AML-193 (cell line): Measurements from ENCODE around the gene BOD1L2.
A peak's percentile ranks its signal among the peaks of the same experiment; 100 is the strongest.

Source experiments
- DNase-seq, 2 experiments: peaks; one replicate each; lab custom pipeline; 2025; lab: John Stamatoyannopoulos, UW

BOD1L2 gene

GRCh38 chr18:57146956-57147636, at the start of gene BOD1L2:
BOD1L2 (plus strand) TSS chr18:57147087; CDS start chr18:57147313, 226 bp downstream.
- DNase-seq, result no peak

GRCh38 chr18:57107140-57107832, 39.6 kb upstream of the BOD1L2 start:
- peak; percentile 31 to 48 for DNase-seq

GRCh38 chr18:57110290-57110689, 36.6 kb upstream of the BOD1L2 start:
- DNase-seq, result no peak

- DNase-seq, result no peak
These were observed 33.0 kb upstream of the BOD1L2 start for GRCh38 chr18:57113799-57114420.

- no peak for DNase-seq
These were observed 30.2 kb upstream of the BOD1L2 start for GRCh38 chr18:57116598-57117132.

GRCh38 chr18:57121542-57122112, 25.3 kb upstream of the BOD1L2 start:
- DNase-seq, result no peak

- no peak for DNase-seq
These were observed 23.9 kb upstream of the BOD1L2 start for GRCh38 chr18:57122936-57123510.

GRCh38 chr18:57125627-57126026, 21.3 kb upstream of the BOD1L2 start:
- DNase-seq, result no peak

GRCh38 chr18:57128220-57128932, 18.5 kb upstream of the BOD1L2 start:
- no peak for DNase-seq

GRCh38 chr18:57131101-57131500, 15.8 kb upstream of the BOD1L2 start:
- DNase-seq, result no peak

- DNase-seq, result no peak
These were observed 15.1 kb upstream of the BOD1L2 start for GRCh38 chr18:57131782-57132181.

GRCh38 chr18:57134618-57135135, 12.2 kb upstream of the BOD1L2 start:
- peak in 1 of 2 experiments; percentile 13 for DNase-seq

GRCh38 chr18:57135699-57136098, 11.2 kb upstream of the BOD1L2 start:
- DNase-seq, result no peak

- no peak for DNase-seq
These were observed 9.0 kb upstream of the BOD1L2 start for GRCh38 chr18:57137847-57138246.

- no peak for DNase-seq
These were observed 5.4 kb upstream of the BOD1L2 start for GRCh38 chr18:57141208-57142129.

GRCh38 chr18:57142324-57142723, 4.6 kb upstream of the BOD1L2 start:
- DNase-seq, result no peak

GRCh38 chr18:57143265-57143664, 3.6 kb upstream of the BOD1L2 start:
- DNase-seq, result no peak

- DNase-seq, result no peak
These were observed 1.4 kb downstream of the BOD1L2 start for GRCh38 chr18:57148263-57148662.

GRCh38 chr18:57149051-57149450, 2.2 kb downstream of the BOD1L2 start:
- no peak for DNase-seq

- DNase-seq, result peak in 1 of 2 experiments; percentile 25
These were observed 2.6 kb downstream of the BOD1L2 start for GRCh38 chr18:57149531-57149930.
